Activated T-cell treated with anti-CD3 and anti-CD28 coated beads for 4 hours (primary cell): ENCODE results near the gene FLT3LG.

Source experiments
- DNase-seq: peaks from one replicate; pipeline ENCODE4 v3.0.0-alpha.2; 2020

The FLT3LG gene

GRCh38 chr19:49473868-49474541 is at the start of gene FLT3LG:
Gene FLT3LG (plus strand): TSS chr19:49474215. CDS start chr19:49474640, 425 bp downstream.
- peak; percentile 81 for DNase-seq

GRCh38 chr19:49425178-49425577 is 48.8 kb upstream of the FLT3LG start, which contains the start of gene GFY:
Gene GFY (plus strand): TSS chr19:49425388. CDS start chr19:49426431, 1,043 bp downstream.
- DNase-seq: no peak

- no peak for DNase-seq
Observed at GRCh38 chr19:49425922-49426592, 48.0 kb upstream of the FLT3LG start.

- DNase-seq: no peak
Observed at GRCh38 chr19:49427339-49427738, 46.7 kb upstream of the FLT3LG start.

- no peak for DNase-seq
Observed at GRCh38 chr19:49427855-49428546, 46.0 kb upstream of the FLT3LG start.

- DNase-seq: no peak
Observed at GRCh38 chr19:49428547-49429451, 45.2 kb upstream of the FLT3LG start.

GRCh38 chr19:49430172-49430677 is 43.8 kb upstream of the FLT3LG start:
- no peak for DNase-seq

- no peak for DNase-seq
Observed at GRCh38 chr19:49430678-49431329, 43.2 kb upstream of the FLT3LG start.

GRCh38 chr19:49431330-49431749 is 42.7 kb upstream of the FLT3LG start:
- DNase-seq: no peak

GRCh38 chr19:49432141-49433073 is 41.6 kb upstream of the FLT3LG start:
- no peak for DNase-seq

- DNase-seq: no peak
Observed at GRCh38 chr19:49433240-49433901, 40.6 kb upstream of the FLT3LG start.

GRCh38 chr19:49434907-49435583 is 39.0 kb upstream of the FLT3LG start:
- no peak for DNase-seq

- no peak for DNase-seq
Observed at GRCh38 chr19:49435670-49436069, 38.3 kb upstream of the FLT3LG start.

- DNase-seq: no peak
Observed at GRCh38 chr19:49436381-49437017, 37.5 kb upstream of the FLT3LG start.

- no peak for DNase-seq
Observed at GRCh38 chr19:49437231-49437630, 36.8 kb upstream of the FLT3LG start.

- no peak for DNase-seq
Observed at GRCh38 chr19:49438261-49438660, 35.8 kb upstream of the FLT3LG start.

GRCh38 chr19:49439836-49440235 is 34.2 kb upstream of the FLT3LG start:
- no peak for DNase-seq

GRCh38 chr19:49440439-49441209 is 33.4 kb upstream of the FLT3LG start:
- DNase-seq: no peak
